Muscle of leg (tissue), 11 donors: ENCODE measurements around the gene DDX20. TPM values are rescaled to one million over a fixed set of nuclear protein-coding genes. Genes with fewer than 3 reads are reported as not detected.

Source experiments
- DNase-seq: peaks from one replicate; pipeline ENCODE4 v3.0.0; 2013
- H3K27ac ChIP-seq: one replicate; pipeline ENCODE4 v1.5.1; 2013; ENCODE audit warnings: mild to moderate bottlenecking, low read length, control low read depth
- H3K27me3 ChIP-seq: one replicate; pipeline ENCODE4 v1.6.1; 2013; ENCODE audit warnings: low read length; ENCODE audit not compliant: control insufficient read depth, insufficient read depth
- H3K36me3 ChIP-seq: one replicate; pipeline ENCODE4 v1.6.1; 2013; ENCODE audit warnings: low read length; ENCODE audit not compliant: control insufficient read depth, insufficient read depth
- H3K4me1 ChIP-seq: one replicate; pipeline ENCODE4 v1.6.1; 2013; ENCODE audit warnings: low read length; ENCODE audit not compliant: control insufficient read depth, insufficient read depth
- H3K4me3 ChIP-seq: one replicate; pipeline ENCODE4 v1.5.1; 2013; ENCODE audit warnings: low read length, control low read depth
- H3K9me3 ChIP-seq: replicated peaks from 2 replicates; pipeline ENCODE4 v1.6.1; 2013; ENCODE audit warnings: low read depth, low read length; ENCODE audit not compliant: control insufficient read depth
- WGBS: methylation state at CpG from one replicate; pipeline ENCODE4 v1.1.5; 2013; ENCODE audit warnings: missing lambda C conversion rate; ENCODE audit not compliant: insufficient coverage; 5-methylcytosine and 5-hydroxymethylcytosine counted together
- polyA plus RNA-seq, 8 donors: library from polyadenylated mRNA; unstranded; fragments of 120-200 nt; gene quantifications; one replicate each; pipeline versions ENCODE4 v1.2.1 to v1.2.3, GENCODE V29; 2013; ENCODE audit warnings: inconsistent platforms in 1 of 8, low replicate concordance in 1 of 8; ENCODE audit not compliant: insufficient read length in 8 of 8, insufficient read depth in 1 of 8
- total RNA-seq: library from RNA; stranded (reverse); fragments of 120-200 nt; gene quantifications from one replicate; pipeline ENCODE4 v1.2.4, GENCODE V29; 2013

DDX20 gene
- total and polyA plus RNA-seq, 9 donors = 10.0 to 12.0 (median 11.2) TPM

DNA sequence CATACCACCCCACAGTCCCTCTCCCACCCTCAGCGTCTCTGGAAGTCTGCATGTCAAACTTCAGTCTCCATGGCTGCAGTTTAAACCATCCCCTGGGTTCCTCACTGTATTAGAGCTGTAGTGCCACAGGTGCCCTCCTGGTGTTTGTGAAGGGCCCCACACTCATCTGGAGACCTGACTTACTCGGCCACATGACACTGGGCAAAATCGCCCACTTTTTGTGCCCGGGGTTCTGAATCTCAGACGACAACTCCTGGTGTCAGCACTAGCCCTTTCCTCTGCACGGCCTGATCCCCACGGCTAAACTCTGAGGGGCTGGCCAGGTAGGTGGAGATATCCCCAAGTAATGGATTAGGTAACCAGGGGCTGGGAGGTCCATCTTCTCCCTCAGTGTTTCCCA is 23.0 kb upstream of the DDX20 start:
- H3K4me1 ChIP-seq = peaks cover 95% of the 10 kb centered on the region
- H3K27ac ChIP-seq = peak overlapping the region; percentile 88
- WGBS = 80% methylated on average over 5 of the region's 7 CpGs
- no peak overlapping the region for H3K4me3 ChIP-seq
- H3K27me3 ChIP-seq = no peaks in the 10 kb centered on the region
- H3K9me3 ChIP-seq = no peaks in the 10 kb centered on the region
- DNase-seq = no peak
- peaks cover 18% of the 10 kb centered on the region for H3K36me3 ChIP-seq

DNA sequence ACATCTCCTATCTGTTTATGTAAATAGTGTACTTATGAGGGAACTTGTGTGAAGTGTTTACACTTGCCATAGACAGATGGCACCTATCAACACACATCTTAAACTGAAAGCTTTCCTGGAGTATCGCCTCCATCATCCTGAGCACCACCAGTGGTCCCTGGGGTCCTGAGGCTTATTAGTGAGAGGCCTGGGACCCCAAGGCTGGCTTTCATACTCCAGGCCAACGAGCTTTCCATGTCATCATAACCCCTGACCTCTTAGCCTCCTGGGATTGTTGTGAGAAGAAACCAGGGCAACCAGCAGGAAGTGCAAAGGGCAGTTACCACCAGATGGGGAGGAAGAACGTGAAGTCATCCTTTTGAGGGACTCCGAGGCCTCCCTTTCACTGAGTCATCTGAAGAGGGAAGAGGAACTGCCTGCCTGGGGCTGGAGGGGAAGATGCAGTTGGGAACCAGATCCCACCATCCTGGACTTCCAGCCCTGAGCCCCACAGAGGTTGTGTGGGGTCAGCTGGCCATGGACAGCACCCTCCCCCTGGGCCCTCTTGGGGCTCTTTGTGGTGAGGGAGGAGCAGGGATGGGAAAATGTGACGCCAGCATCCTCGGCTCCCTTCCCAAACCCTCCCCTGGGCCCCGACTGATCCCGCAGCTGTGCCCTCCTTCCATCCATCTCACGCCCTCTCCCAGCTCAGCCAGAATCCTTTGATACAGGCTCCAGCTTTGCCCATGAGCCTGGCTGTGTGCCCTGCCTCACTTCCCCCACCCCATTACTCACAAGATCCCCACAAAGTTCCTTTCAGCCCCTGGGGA is 22.3 kb upstream of the DDX20 start:
- 37% methylated on average over 6 of the region's 9 CpGs for WGBS
- Histone ChIP-seq H3K4me1 (peaks cover 95% of the 10 kb centered on the region), H3K36me3 (peaks cover 18% of the 10 kb centered on the region), H3K9me3 (no peaks in the 10 kb centered on the region), H3K27ac (peak overlapping the region; percentile 88), H3K4me3 (no peak overlapping the region), H3K27me3 (no peaks in the 10 kb centered on the region)
- peak; percentile 87 for DNase-seq

DNA sequence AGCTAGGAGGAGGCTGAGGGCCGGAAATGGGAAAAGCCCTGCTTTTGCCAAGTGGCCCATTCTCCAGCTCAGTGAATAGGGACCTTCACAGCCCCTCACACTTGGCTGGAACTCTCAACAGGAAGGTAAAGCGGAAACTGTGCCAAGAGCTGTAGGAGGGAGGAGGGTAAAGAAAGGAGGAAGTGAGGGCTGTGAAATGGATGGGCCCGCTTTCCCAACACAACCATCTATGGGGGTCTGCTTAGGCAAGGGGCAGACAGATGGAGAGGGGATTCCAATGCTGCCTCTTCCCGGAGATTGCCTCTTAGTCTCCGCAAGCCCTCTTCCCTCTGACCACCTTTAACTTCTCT is 21.7 kb upstream of the DDX20 start:
- Histone ChIP-seq H3K4me1 (peaks cover 92% of the 10 kb centered on the region), H3K27ac (peak overlapping the region; percentile 88), H3K4me3 (no peak overlapping the region), H3K27me3 (peaks cover 2% of the 10 kb centered on the region), H3K36me3 (peaks cover 18% of the 10 kb centered on the region), H3K9me3 (no peaks in the 10 kb centered on the region)
- WGBS = 53% methylated on average over 2 of the region's 5 CpGs
- no peak for DNase-seq

DNA sequence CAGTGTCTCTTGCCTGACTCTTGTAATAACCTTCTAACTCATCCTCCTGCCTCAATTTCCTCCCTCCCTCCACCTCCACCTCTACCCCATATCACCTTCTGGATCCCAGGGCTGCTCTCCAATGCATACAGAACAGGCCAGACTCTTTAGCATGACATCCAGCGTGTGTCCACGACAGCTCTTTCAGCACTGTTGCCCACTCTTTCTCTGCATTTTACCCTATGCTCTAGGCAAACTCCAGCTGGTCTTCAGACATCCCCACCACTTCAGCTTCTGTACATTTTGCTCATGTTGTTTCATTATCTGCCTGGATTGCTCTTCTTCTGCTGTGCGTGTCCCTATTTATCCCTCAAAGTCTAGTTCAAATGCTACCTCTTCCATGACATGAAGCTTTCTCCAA is 21.3 kb upstream of the DDX20 start:
- H3K9me3 ChIP-seq = no peaks in the 10 kb centered on the region
- 84% methylated on average over 3 of the region's 3 CpGs for WGBS
- no peak for DNase-seq
- peaks cover 2% of the 10 kb centered on the region for H3K27me3 ChIP-seq
- H3K27ac ChIP-seq = peak overlapping the region; percentile 88
- H3K4me1 ChIP-seq = peaks cover 87% of the 10 kb centered on the region
- no peak overlapping the region for H3K4me3 ChIP-seq
- H3K36me3 ChIP-seq = peaks cover 18% of the 10 kb centered on the region

GRCh38 chr1:111734856-111735255 is 20.8 kb upstream of the DDX20 start:
- no CpG with 5 or more reads among the region's 3 CpGs for WGBS
- H3K27me3 ChIP-seq = peaks cover 2% of the 10 kb centered on the region
- peak overlapping the region; percentile 88 for H3K27ac ChIP-seq
- no peaks in the 10 kb centered on the region for H3K9me3 ChIP-seq
- no peak overlapping the region for H3K4me3 ChIP-seq
- DNase-seq = no peak
- peaks cover 87% of the 10 kb centered on the region for H3K4me1 ChIP-seq
- peaks cover 18% of the 10 kb centered on the region for H3K36me3 ChIP-seq

DNA sequence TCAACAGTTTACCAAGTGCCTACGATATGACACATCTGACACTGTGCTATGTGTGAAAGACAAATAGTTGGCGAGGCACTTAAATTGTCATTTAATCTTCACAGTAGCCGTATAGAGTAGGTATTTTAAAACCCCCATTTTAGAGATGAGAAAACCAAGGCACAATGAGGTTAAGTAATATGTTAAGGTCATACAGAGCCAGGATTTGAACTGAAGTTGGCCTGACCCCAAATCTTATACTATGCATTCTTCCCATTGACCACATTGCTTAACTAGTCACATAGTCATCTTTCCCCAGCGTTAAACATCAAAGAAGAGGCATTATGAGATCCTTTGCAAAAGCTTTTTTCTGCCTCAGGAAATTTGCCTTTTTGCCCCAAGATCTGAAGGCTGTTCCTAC is 20.4 kb upstream of the DDX20 start:
- peaks cover 85% of the 10 kb centered on the region for H3K4me1 ChIP-seq
- H3K27me3 ChIP-seq = peaks cover 2% of the 10 kb centered on the region
- H3K9me3 ChIP-seq = no peaks in the 10 kb centered on the region
- whole genome bisulfite sequencing = 79% methylated on average over 1 of the region's 4 CpGs
- no peak for DNase-seq
- peak overlapping the region; percentile 97 for H3K27ac ChIP-seq
- H3K4me3 ChIP-seq = no peak overlapping the region
- peaks cover 18% of the 10 kb centered on the region for H3K36me3 ChIP-seq

DNA sequence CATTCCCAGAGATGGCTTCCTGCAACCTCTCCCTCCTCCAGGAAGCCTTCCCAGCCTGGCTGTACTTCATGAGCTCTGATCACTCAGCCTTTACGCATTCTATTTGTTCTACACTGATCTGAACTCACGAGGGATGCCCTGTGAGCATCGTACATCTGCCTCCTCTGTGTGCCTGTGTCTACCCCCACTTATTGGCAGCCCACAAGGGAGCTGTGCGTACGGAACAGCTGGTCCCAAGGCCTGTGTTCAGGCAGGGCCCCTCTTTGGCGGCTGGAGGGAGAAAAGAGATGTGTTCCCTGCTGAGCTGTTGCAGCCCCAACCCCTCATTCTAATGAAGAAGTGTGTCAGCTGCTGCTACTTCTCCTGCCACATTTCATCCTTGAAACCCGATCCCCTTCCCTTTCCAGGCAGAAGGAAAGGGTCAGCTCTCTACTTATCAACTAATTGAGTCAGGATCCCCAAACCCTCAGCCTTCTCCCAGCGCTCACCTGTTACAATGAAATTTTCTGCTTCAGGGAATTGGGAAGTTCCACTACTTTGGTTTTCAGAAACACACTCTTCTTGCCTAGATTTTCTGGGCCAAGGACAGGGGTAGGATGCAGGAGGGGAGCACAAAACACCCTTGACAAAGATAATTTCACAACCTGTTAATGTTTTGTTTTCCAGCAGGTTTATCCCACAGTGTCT is 19.7 kb upstream of the DDX20 start:
- H3K4me3 ChIP-seq = no peak overlapping the region
- 42% methylated on average over 4 of the region's 8 CpGs for WGBS
- peaks cover 84% of the 10 kb centered on the region for H3K4me1 ChIP-seq
- H3K9me3 ChIP-seq = no peaks in the 10 kb centered on the region
- DNase-seq = peak; percentile 79
- peak overlapping the region; percentile 97 for H3K27ac ChIP-seq
- peaks cover 4% of the 10 kb centered on the region for H3K27me3 ChIP-seq
- peaks cover 18% of the 10 kb centered on the region for H3K36me3 ChIP-seq

DNA sequence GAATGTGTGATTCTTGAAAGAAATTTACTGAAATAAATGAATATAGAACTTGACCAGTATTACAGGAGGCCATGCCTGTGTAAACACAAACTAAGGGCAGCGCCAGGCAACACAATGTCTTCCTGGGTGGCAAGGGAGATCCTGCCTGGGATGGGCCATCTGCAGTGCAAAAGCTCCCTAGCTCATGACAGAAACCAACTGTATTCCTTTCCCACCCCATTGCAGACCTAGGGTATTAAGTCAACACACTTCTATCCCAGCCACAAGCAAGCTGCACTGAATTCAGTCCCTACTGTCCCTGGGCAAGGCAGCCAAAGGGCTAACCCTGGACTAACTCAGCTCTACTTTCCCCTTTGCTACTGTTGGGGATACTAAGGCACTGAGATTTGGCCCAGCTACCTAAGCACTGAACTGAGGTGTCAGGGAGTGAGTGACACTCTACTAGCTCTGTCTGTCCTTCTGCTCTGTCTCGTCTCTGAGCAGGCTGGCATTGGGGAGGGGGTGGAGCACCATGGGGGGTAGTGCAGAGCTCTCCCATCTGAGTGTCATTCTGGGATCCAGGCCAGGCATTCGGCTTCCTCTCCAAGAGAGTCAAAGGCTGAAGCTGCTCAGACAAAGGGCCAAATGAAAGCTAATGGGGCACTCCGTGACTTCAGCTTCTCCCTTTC is 19.0 kb upstream of the DDX20 start:
- Histone ChIP-seq H3K27me3 (peaks cover 9% of the 10 kb centered on the region), H3K4me3 (peak overlapping the region; percentile 89), H3K36me3 (peaks cover 18% of the 10 kb centered on the region), H3K27ac (peak overlapping the region; percentile 97), H3K9me3 (no peaks in the 10 kb centered on the region), H3K4me1 (peaks cover 84% of the 10 kb centered on the region)
- WGBS = 38% methylated on average over 4 of the region's 4 CpGs
- DNase-seq = peak; percentile 82

DNA sequence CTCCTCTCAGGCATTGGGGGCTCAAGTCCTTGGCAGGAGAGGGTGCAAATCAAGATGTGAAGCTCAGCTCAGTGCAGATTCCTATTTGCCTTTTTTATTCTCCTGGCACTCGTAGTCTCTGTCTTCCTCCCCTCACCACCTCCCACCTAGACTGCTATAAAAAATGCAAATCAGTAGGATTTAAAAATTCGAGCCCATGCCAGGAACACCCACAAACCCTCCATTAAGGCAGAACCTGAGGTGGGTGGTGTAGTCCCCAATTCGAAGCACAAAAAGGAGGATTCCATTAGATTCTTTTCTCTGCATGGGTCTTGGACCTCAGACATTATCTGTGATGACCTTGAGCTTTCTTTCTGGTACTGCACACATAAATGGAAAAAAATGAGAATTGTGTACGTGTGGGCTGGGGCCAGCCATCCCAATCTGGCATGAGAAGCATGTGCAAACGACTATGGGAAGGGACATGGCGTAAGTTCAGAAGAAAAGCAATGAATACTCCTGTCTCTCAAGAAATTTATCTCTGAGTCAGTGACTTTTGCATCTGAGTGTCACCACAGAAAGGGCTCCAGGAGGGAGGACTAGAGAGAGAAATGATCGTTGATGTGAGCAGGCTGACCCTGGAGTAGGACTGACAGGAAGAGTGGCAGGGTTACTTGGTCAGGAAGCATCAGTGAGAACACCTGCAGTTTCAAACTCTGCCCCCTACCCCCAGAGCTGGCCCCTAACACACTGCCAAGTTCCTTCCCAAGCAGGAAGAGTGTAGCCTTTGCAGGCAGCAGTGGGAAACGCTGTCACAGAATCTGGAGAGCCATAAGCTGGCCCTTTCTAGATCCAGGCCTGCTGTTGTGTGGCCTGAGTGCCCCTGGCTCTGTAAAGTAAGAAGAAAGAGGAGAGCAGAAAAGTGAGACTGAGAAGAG is 18.2 kb upstream of the DDX20 start:
- Histone ChIP-seq H3K4me3 (peak overlapping the region; percentile 89), H3K27me3 (peaks cover 11% of the 10 kb centered on the region), H3K9me3 (no peaks in the 10 kb centered on the region), H3K4me1 (peaks cover 76% of the 10 kb centered on the region), H3K36me3 (peaks cover 10% of the 10 kb centered on the region), H3K27ac (peak overlapping the region; percentile 97)
- DNase-seq = no peak
- 33% methylated on average over 5 of the region's 8 CpGs for WGBS
